Measurements from ENCODE around the gene GALNT10.

The GALNT10 gene

DNA sequence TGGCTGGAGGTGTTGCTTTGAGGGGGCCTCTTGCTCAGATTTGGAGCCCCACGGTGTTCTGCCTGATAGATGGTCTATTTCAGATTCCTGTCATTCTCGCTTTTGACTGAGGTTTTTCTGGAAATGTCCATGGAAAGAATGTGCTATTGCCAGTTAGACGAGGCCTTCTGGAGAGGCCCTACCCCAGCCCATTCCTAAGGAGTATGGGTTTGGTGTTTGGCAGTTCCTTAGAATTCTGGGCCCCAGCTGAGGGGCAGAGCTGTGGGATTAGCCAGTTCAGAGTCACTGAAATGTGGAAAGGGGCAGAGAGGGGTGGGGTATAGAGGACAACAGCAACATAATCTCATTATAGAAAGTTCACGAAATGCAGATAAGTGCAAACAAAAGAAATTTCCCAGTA is 50.5 kb downstream of the GALNT10 start:
- no peak for DNase-seq (ENCODE audit: low read depth)
- TF ChIP-seq, protein P1, sequence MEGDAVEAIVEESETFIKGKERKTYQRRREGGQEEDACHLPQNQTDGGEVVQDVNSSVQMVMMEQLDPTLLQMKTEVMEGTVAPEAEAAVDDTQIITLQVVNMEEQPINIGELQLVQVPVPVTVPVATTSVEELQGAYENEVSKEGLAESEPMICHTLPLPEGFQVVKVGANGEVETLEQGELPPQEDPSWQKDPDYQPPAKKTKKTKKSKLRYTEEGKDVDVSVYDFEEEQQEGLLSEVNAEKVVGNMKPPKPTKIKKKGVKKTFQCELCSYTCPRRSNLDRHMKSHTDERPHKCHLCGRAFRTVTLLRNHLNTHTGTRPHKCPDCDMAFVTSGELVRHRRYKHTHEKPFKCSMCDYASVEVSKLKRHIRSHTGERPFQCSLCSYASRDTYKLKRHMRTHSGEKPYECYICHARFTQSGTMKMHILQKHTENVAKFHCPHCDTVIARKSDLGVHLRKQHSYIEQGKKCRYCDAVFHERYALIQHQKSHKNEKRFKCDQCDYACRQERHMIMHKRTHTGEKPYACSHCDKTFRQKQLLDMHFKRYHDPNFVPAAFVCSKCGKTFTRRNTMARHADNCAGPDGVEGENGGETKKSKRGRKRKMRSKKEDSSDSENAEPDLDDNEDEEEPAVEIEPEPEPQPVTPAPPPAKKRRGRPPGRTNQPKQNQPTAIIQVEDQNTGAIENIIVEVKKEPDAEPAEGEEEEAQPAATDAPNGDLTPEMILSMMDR (IDR thresholded peaks at IDR 0.05; ENCODE audit: low read length, missing control alignments) = no peak

DNA sequence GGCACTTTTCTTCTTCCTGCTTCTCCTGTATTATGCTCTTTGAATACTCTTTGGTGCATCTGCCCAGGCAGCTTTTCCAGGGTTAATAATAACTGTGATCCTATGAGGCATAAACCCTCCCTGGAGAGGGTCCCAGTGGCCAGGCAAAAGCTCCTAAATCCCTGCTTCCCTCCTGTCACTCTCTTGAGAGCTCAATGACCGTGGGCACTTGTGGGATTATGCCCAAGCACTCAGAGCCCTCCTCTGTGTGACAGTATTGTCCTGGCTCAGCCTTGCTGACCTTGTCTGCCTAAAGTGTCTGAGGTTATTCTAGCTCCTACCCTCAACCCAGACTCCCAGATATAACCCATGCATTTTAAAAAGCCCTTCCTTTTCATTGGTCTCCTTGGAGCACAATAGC is 51.9 kb downstream of the GALNT10 start:
- TF ChIP-seq, protein P1 (IDR thresholded peaks at IDR 0.05; ENCODE audit: low read length, missing control alignments) = no peak
- no peak overlapping the region for H3K4me3 ChIP-seq (replicated peaks; ENCODE audit: low read depth, low read length)
- DNase-seq (ENCODE audit: low read depth) = no peak

More for the DNA sequence above, 50.5 kb downstream of the GALNT10 start:
- no peak overlapping the region for H3K4me3 ChIP-seq (replicated peaks; ENCODE audit: low read depth, low read length)

DNA sequence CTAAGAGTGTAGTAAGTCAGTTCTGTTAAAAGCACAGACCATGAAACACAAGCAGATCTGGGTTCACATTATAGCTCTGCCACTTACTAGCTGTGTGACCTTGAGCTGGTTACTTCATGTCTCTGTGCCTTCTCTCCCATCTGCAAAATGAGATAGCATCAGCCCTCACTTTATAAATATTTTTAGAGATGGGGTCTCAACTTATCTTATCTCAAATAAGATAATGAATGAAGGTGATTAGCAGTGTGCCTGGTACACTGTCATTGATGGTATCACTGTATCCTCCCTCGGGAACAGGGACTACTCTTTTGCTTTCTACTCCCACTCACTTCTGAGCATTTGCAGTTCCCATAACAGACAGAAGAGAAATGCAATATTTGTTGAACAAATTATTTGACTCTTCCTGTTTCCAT is 52.4 kb downstream of the GALNT10 start:
- no peak overlapping the region for H3K4me3 ChIP-seq (replicated peaks; ENCODE audit: low read depth, low read length)
- TF ChIP-seq, protein P1 (IDR thresholded peaks at IDR 0.05; ENCODE audit: low read length, missing control alignments) = no peak
- DNase-seq (ENCODE audit: low read depth) = no peak

DNA sequence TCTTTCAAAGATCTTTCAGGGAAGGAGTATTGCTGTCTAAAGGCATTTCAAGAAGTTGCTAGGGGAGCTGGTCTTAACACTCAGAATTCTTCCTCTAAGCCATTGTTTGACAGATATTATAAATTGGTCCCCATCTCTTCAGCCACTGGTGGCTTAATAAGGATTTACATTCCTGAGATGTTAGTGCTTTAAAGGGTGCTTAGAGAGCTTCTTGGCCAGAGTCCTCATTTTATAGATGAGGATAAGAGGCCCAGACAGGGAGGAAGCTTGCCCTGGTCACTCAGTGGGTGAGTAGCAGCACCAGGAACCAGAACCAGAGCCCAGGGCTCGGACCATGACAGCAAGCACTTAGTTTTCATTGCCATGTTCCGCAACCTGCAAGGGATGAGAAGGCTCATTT is 53.2 kb downstream of the GALNT10 start:
- DNase-seq (ENCODE audit: low read depth) = peak; percentile 23
- TF ChIP-seq, protein P1 (IDR thresholded peaks at IDR 0.05; ENCODE audit: low read length, missing control alignments) = no peak
- H3K4me3 ChIP-seq (replicated peaks; ENCODE audit: low read depth, low read length) = no peak overlapping the region

DNA sequence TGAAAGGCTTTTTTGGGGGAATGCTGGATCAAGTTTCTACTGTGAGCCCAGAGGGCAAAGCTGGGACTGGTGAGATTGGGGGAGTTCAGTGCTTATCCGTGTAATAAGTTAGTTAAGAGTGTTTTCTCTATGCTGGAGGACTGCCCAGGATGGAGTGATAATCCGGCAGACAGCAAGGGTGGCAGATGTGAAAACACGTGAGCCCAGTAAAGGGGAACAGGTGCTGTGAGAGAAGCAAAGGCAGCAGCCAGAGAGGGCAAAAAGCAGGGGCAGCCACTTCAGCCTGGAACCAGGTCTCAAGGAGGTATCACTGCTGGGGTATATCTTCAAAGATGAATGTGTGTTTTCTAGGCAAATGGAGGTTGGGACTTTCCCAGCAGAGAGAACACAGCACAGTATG is 53.9 kb downstream of the GALNT10 start:
- no peak overlapping the region for H3K4me3 ChIP-seq (replicated peaks; ENCODE audit: low read depth, low read length)
- TF ChIP-seq, protein P1 (IDR thresholded peaks at IDR 0.05; ENCODE audit: low read length, missing control alignments) = no peak
- no peak for DNase-seq (ENCODE audit: low read depth)

DNA sequence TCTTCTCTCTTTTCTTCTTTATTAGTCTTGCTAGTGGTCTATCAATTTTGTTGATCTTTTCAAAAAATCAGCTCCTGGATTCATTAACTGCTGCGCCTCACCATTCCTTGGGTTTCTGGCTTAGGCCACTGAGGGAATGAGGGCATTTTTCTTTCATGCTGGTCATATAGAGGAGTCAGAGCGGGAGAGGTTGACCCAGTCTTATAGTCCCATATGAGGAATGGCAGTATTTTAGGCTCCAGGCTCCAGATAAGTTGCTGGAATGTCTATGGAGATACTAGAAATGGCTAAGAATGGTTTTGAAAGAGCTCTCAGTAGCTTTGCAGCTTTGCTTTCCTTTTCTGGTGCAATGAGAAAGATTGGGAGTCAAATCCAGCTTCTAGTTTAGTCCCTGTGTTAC is 58.2 kb downstream of the GALNT10 start:
- no peak for DNase-seq (ENCODE audit: low read depth)
- TF ChIP-seq, protein P1 (IDR thresholded peaks at IDR 0.05; ENCODE audit: low read length, missing control alignments) = no peak

DNA sequence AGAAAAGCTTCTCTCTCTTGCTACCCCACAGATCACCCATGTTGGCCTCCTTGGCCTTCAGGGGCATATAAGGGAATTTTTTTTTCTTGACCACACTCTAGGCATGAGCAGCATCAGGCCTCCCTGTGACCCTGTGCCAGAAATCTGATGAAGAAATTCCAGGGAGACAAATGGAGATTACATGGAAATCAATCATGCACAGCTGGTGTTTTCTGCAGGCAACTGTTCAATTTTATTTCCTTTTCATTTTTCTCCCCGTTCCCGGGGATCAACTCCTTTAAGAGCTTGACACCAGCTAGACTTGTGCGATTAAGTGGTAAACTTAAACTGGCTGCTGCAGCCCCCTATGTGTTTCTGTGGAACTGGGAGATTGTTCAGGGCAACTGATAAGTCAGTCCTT is 59.3 kb downstream of the GALNT10 start:
- no peak for DNase-seq (ENCODE audit: low read depth)
- TF ChIP-seq, protein P1 (IDR thresholded peaks at IDR 0.05; ENCODE audit: low read length, missing control alignments) = no peak
- no peak overlapping the region for H3K4me3 ChIP-seq (replicated peaks; ENCODE audit: low read depth, low read length)

More for the DNA sequence above, 58.2 kb downstream of the GALNT10 start:
- H3K4me3 ChIP-seq (replicated peaks; ENCODE audit: low read depth, low read length) = no peak overlapping the region

Data from fibroblast of pulmonary artery (primary cell).